Astrocyte of the cerebellum (primary cell): ENCODE results near the gene KCNJ1.

Source experiments
- DNase-seq: peaks from one replicate; pipeline ENCODE4 v3.0.0-alpha.2; 2011; ENCODE audit warnings: low read depth
- H3K4me3 ChIP-seq: 2 replicates; pipeline ENCODE4 v1.5.1; 2011; ENCODE audit warnings: mild to moderate bottlenecking, low read depth, low read length, moderate library complexity
- in situ Hi-C: cut with HindIII; loops from 2 replicates; pipeline ENCODE4 v1.10.0; 2017; ENCODE audit warnings: low sequenced_read_pairs
- TF ChIP-seq, protein P1 (sequence below): IDR thresholded peaks from 2 replicates; pipeline ENCODE4 v1.5.1; 2012; ENCODE audit warnings: low read length, low read depth, moderate library complexity, mild to moderate bottlenecking; ENCODE audit errors: missing control alignments

The KCNJ1 gene

DNA sequence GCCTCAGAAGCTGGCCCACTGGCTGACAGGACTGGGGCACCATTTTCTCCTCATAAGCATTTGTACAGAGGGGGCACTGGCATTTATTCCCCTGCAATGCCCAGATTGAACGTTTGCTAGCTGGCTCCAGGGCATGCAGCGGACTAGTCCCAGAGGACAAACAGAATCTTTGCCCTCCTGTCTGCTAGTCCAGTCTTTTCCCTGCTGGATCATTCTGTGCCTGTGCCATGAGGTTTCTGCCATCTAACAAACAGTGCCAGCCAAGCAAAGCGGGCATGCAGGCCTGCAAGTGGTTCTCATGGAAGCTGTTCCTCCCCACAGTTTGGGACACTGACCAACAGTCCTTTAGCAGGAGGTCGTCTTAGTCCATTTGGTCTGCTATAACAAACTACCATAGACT lies 53.4 kb downstream of the KCNJ1 start:
- no peak overlapping the region for H3K4me3 ChIP-seq
- TF ChIP-seq, protein P1, sequence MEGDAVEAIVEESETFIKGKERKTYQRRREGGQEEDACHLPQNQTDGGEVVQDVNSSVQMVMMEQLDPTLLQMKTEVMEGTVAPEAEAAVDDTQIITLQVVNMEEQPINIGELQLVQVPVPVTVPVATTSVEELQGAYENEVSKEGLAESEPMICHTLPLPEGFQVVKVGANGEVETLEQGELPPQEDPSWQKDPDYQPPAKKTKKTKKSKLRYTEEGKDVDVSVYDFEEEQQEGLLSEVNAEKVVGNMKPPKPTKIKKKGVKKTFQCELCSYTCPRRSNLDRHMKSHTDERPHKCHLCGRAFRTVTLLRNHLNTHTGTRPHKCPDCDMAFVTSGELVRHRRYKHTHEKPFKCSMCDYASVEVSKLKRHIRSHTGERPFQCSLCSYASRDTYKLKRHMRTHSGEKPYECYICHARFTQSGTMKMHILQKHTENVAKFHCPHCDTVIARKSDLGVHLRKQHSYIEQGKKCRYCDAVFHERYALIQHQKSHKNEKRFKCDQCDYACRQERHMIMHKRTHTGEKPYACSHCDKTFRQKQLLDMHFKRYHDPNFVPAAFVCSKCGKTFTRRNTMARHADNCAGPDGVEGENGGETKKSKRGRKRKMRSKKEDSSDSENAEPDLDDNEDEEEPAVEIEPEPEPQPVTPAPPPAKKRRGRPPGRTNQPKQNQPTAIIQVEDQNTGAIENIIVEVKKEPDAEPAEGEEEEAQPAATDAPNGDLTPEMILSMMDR = no peak
- DNase-seq = no peak
- in situ Hi-C loops = no loop called here

DNA sequence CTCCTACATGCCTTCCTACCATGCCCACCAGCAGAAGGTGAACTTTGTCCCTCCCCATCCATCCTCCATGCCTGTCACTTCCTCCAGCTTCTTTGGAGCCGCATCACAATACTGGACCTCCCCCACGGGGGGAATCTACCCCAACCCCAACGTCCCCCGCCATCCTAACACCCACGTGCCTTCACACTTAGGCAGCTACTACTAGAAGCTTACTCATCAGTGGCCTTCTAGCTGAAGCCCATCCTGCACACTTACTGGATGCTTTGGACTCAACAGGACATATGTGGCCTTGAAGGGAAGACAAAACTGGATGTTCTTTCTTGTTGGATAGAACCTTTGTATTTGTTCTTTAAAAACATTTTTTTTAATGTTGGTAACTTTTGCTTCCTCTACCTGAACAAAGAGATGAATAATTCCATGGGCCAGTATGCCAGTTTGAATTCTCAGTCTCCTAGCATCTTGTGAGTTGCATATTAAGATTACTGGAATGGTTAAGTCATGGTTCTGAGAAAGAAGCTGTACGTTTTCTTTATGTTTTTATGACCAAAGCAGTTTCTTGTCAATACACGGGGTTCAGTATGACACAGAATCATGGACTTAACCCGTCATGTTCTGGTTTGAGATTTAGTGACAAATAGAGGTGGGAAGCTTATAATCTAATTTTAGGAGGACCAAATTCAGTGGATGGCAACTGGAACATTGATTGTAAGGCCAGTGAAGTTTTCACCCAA lies 56.1 kb downstream of the KCNJ1 start:
- in situ Hi-C loops = no loop called here
- no peak for DNase-seq
- TF ChIP-seq, protein P1 = no peak
- no peak overlapping the region for H3K4me3 ChIP-seq

DNA sequence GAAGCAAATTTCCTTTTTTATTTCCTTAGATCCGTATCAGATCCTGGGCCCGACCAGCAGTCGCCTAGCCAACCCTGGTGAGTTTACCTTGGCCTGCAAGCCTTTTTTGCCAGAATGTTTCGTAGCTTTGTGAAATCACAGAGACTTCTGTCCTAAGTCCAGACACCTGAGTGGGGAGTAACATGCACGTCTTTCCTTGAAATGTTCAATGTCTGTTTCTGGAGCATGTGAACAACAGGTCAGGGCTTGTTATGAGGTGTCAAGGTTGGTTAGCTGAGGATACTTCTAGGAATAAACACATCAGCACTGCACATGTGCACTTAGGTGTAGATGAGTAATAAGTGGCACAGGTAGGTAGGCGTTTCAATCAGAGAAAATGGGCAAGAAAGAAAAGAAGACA lies 58.0 kb downstream of the KCNJ1 start:
- DNase-seq = no peak
- TF ChIP-seq, protein P1 = no peak
- in situ Hi-C loops = no loop called here
- H3K4me3 ChIP-seq = no peak overlapping the region

DNA sequence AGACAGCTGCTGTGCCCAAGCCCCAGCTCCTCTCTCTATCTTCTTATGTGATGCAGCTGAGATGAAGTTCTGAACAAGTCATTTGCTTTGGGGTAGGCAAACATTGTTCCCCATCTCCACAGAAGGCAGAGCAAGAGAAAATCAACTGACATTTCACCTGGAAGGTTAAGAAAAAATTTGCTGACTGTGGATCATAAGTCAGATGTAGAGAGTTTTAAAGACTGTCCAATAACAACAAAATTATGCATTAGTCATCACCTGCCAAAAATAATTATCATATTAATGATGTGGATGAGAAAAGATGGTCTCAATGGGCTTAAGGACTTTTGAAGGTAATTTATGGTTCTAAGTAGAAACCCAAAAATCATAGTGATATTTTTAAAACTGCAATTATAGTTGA lies 59.2 kb downstream of the KCNJ1 start:
- H3K4me3 ChIP-seq = no peak overlapping the region
- DNase-seq = no peak
- TF ChIP-seq, protein P1 = no peak
- in situ Hi-C loops = no loop called here

DNA sequence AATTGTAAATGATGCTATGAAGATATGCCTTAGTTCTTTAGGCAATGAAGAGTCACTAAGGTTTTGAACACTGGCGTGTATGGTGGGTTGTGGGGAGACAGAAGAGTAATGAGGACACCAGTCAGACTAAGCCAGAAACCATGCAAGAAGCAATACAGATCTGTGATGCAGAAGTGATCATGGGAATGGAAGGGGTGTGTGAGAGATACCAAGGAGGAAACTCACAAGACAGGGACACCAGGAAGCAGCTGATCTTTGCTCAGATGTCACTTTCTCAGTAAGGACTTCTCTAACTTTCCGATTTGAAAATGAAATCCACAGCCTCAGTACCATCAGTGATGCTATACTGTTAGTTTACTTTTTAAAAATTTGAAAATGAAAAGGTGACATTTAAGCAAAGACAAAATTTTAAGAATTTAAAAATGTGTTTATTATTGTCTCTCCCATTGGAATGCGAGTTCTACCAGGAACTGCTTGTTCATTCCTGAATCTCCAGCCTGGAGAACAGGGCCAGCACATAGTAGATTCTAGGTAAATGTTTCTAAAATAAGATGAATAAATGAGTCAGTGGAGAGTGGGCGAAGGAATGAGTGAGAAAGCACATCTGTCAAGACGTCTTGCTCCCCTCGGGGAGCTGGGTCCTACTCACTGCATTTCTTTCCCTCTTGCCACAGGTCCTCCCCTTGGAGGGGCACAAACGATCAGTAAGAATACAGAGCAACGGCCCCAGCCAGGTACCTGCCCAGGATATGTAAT lies 60.4 kb downstream of the KCNJ1 start:
- H3K4me3 ChIP-seq = no peak overlapping the region
- TF ChIP-seq, protein P1 = no peak
- no peak for DNase-seq
- in situ Hi-C loops = no loop called here

DNA sequence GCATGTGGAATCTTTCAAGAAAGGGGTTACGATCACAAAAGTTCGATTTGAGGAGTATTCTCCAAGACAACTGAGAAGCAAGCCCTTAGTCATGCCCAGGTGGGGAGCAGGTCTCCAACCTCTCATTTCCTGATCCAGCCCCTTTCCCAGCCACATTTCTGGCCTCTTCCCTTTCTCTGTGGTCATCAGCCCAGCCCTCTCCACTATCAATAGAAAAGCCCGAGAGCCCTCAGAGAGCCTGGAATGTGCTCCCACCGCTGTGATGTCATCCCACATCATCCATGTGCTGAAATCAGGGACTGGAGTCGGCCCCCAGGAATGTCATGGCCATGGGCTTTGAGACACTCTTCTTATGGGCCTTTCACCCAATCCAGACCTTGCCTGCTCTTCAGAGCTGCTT lies 62.6 kb downstream of the KCNJ1 start:
- TF ChIP-seq, protein P1 = no peak
- H3K4me3 ChIP-seq = no peak overlapping the region
- peak; percentile 36 for DNase-seq
- in situ Hi-C loops = no loop called here
